Loucy (cell line): Measurements from ENCODE around the gene MAPT.

ENCODE experiments used
- H2AFZ ChIP-seq: fragments of 200-600 bp; sonication (generic); 2 replicates; pipeline ENCODE4 v1.6.0; 2016; ENCODE audit warnings: antibody characterized with exemption, mild to moderate bottlenecking, low read length, moderate library complexity
- H3F3A ChIP-seq: fragments of 200-600 bp; 2 replicates; pipeline ENCODE4 v1.6.0; 2016; ENCODE audit warnings: antibody characterized with exemption, low read depth, mild to moderate bottlenecking
- H3K27me3 ChIP-seq: fragments of 200-600 bp; sonication (generic); 2 replicates; pipeline ENCODE4 v1.6.1; 2014; ENCODE audit warnings: low read length, mild to moderate bottlenecking; ENCODE audit not compliant: insufficient read depth, poor library complexity, severe bottlenecking
- H3K36me3 ChIP-seq: fragments of 200-600 bp; sonication (generic); 2 replicates; pipeline ENCODE4 v1.6.1; 2016; ENCODE audit warnings: low read length; ENCODE audit not compliant: insufficient read depth
- H3K4me1 ChIP-seq: fragments of 200-600 bp; sonication (generic); 2 replicates; pipeline ENCODE4 v1.5.1; 2014; ENCODE audit warnings: low read length, mild to moderate bottlenecking; ENCODE audit not compliant: insufficient read depth, poor library complexity, severe bottlenecking
- H3K4me2 ChIP-seq: fragments of 200-600 bp; sonication (generic); 2 replicates; pipeline ENCODE4 v1.6.0; 2014; ENCODE audit warnings: antibody characterized with exemption, low read length, low read depth, mild to moderate bottlenecking; ENCODE audit not compliant: poor library complexity, severe bottlenecking
- H3K4me3 ChIP-seq: fragments of 200-600 bp; sonication (generic); 2 replicates; pipeline ENCODE4 v1.5.1; 2014; ENCODE audit warnings: low read length, mild to moderate bottlenecking, mixed read lengths; ENCODE audit not compliant: poor library complexity, severe bottlenecking
- H3K79me2 ChIP-seq: fragments of 200-600 bp; sonication (generic); 2 replicates; pipeline ENCODE4 v1.6.1; 2014; ENCODE audit warnings: low read length; ENCODE audit not compliant: insufficient read depth
- H3K9ac ChIP-seq: fragments of 200-600 bp; sonication (generic); 2 replicates; pipeline ENCODE4 v1.6.0; 2014; ENCODE audit warnings: mild to moderate bottlenecking, low read depth, low read length, moderate library complexity; ENCODE audit not compliant: poor library complexity, severe bottlenecking
- H3K9me2 ChIP-seq: fragments of 200-600 bp; sonication (generic); replicated peaks from 2 replicates; pipeline ENCODE4 v1.6.1; 2016; ENCODE audit warnings: low read depth, low read length, mixed read lengths
- H3K9me3 ChIP-seq: fragments of 200-600 bp; sonication (generic); 2 replicates; pipeline ENCODE4 v1.6.1; 2014; ENCODE audit warnings: mild to moderate bottlenecking, antibody characterized with exemption, low read length, low read depth; ENCODE audit not compliant: insufficient read depth
- H4K20me1 ChIP-seq: fragments of 200-600 bp; sonication (generic); 2 replicates; pipeline ENCODE4 v1.6.0; 2014; ENCODE audit warnings: antibody characterized with exemption, low read length, mild to moderate bottlenecking; ENCODE audit not compliant: insufficient read depth, poor library complexity, severe bottlenecking
- EZH2phosphoT487 ChIP-seq: fragments of 200-600 bp; IDR thresholded peaks from 2 replicates; pipeline ENCODE4 v1.6.1; 2018; ENCODE audit warnings: antibody characterized with exemption, mild to moderate bottlenecking, moderate library complexity, borderline replicate concordance
- TF ChIP-seq, protein P1 (sequence below): fragments of 200-600 bp; sonication (generic); conservative IDR thresholded peaks from 2 replicates; pipeline ENCODE4 v1.5.1; 2014; ENCODE audit warnings: mild to moderate bottlenecking, antibody characterized with exemption, low read length

The MAPT gene

DNA sequence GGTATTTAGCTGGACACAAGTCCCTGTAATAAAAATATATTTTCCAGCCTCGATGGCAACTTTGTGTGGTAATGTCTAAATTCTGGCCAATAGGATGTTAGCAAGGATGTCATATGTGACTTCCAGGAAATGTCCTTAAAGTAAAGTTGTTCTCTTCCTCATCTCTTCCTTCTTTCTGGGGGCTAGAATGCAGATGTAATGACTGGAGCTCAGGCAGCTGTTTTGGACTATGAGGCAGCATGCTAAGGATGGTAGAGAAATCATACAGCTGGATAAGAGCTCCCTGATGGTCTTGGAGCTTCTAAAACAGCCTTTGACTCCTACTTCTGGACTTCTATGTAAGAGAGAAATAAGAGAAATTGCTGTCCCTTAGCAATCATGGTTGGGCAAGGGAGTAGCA, 16.9 kb upstream of the MAPT start:
- no peak overlapping the region for H2AFZ ChIP-seq
- no peaks in the 10 kb centered on the region for H3F3A ChIP-seq
- H4K20me1 ChIP-seq, result no peaks in the 10 kb centered on the region
- H3K36me3 ChIP-seq, result no peaks in the 10 kb centered on the region
- H3K4me2 ChIP-seq, result no peak overlapping the region
- H3K79me2 ChIP-seq, result no peaks in the 10 kb centered on the region
- no peaks in the 10 kb centered on the region for H3K9me2 ChIP-seq
- no peaks in the 10 kb centered on the region for H3K27me3 ChIP-seq
- no peak overlapping the region for H3K9ac ChIP-seq
- no peak overlapping the region for H3K4me3 ChIP-seq
- H3K9me3 ChIP-seq, result no peaks in the 10 kb centered on the region
- TF ChIP-seq EZH2phosphoT487, result no peak
- TF ChIP-seq, protein P1, sequence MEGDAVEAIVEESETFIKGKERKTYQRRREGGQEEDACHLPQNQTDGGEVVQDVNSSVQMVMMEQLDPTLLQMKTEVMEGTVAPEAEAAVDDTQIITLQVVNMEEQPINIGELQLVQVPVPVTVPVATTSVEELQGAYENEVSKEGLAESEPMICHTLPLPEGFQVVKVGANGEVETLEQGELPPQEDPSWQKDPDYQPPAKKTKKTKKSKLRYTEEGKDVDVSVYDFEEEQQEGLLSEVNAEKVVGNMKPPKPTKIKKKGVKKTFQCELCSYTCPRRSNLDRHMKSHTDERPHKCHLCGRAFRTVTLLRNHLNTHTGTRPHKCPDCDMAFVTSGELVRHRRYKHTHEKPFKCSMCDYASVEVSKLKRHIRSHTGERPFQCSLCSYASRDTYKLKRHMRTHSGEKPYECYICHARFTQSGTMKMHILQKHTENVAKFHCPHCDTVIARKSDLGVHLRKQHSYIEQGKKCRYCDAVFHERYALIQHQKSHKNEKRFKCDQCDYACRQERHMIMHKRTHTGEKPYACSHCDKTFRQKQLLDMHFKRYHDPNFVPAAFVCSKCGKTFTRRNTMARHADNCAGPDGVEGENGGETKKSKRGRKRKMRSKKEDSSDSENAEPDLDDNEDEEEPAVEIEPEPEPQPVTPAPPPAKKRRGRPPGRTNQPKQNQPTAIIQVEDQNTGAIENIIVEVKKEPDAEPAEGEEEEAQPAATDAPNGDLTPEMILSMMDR, result no peak
- peaks cover 11% of the 10 kb centered on the region for H3K4me1 ChIP-seq

DNA sequence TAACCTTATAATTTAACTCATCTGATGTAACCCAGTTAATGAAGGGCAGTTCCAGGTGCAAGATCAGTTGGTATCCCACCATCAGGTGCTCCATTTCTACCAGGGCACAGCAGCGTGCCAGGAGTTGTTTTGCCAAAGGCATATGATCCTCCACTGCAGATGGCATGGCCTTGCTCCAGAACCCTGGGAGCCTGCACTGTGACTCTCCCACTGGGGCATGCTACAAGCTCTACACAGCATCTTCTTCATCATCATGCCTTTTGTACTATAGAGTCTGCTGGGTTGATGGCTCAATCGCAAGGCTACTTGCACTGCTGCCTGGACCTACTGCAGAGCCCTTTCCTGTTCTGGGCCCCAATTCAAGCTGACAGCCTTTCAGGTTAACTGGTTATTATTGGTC, 11.3 kb upstream of the MAPT start:
- Histone ChIP-seq H3K9me2 (no peaks in the 10 kb centered on the region), H3K79me2 (no peaks in the 10 kb centered on the region), H3K36me3 (no peaks in the 10 kb centered on the region), H4K20me1 (no peaks in the 10 kb centered on the region), H3K4me1 (no peaks in the 10 kb centered on the region), H3K27me3 (no peaks in the 10 kb centered on the region), H3F3A (no peaks in the 10 kb centered on the region), H3K9ac (no peak overlapping the region), H3K9me3 (no peaks in the 10 kb centered on the region), H2AFZ (no peak overlapping the region), H3K4me3 (no peak overlapping the region), H3K4me2 (no peak overlapping the region)
- TF ChIP-seq EZH2phosphoT487, result no peak
- TF ChIP-seq, protein P1, result no peak

DNA sequence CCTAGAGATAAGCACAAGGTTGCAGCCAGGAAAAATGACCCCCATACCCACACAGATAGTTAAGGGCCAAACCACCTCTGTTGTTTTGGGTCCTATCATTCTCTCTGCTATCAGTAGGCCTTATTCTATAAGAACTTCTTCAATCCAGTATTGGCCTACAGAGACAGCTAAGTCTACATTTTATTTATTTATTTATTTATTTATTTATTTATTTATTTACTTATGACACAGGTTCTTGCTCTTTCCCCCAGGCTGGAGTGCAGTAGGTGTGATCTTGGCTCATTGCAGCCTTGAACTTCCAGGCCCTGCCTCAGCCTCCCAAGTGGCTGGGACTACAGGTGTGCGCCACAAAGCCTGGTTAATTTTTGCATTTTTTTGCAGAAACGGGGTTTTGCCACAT, 7.5 kb upstream of the MAPT start:
- Histone ChIP-seq H3K4me3 (no peak overlapping the region), H2AFZ (no peak overlapping the region), H3K9ac (no peak overlapping the region), H3K9me2 (no peaks in the 10 kb centered on the region), H3K27me3 (no peaks in the 10 kb centered on the region), H3K4me1 (no peaks in the 10 kb centered on the region), H3K79me2 (no peaks in the 10 kb centered on the region), H3F3A (no peaks in the 10 kb centered on the region), H3K4me2 (no peak overlapping the region), H3K9me3 (no peaks in the 10 kb centered on the region), H3K36me3 (no peaks in the 10 kb centered on the region), H4K20me1 (no peaks in the 10 kb centered on the region)
- TF ChIP-seq EZH2phosphoT487, result no peak
- TF ChIP-seq, protein P1, result no peak
